Neural crest cell (in vitro differentiated cells): ENCODE measurements around the gene TLCD1. TPM values are rescaled to one million over a fixed set of nuclear protein-coding genes. Genes with fewer than 3 reads are reported as not detected.
A peak's percentile ranks its signal among the peaks of the same experiment; 100 is the strongest.
"Not testable (repeated sequence)": the region's sequence is repeated elsewhere in the genome, so short reads cannot be mapped to it uniquely, and the experiment has no call there.

Source experiments
- DNase-seq: peaks from one replicate; pipeline ENCODE4 v3.0.0; 2021; ENCODE audit warnings: low read depth, mixed read lengths, low spot score
- H3K27ac Mint-ChIP-seq: one replicate; pipeline ENCODE4 v1.8.0; 2021; ENCODE audit warnings: mild to moderate bottlenecking, mixed read lengths; ENCODE audit not compliant: unreplicated experiment
- H3K27me3 Mint-ChIP-seq: 2 replicates; pipeline ENCODE4 v1.8.0; 2021; ENCODE audit warnings: low read depth, mild to moderate bottlenecking, mixed read lengths
- H3K36me3 Mint-ChIP-seq: 2 replicates; pipeline ENCODE4 v1.8.0; 2021; ENCODE audit warnings: low read depth, mild to moderate bottlenecking, mixed read lengths
- H3K4me1 Mint-ChIP-seq: 2 replicates; pipeline ENCODE4 v1.8.0; 2021; ENCODE audit warnings: mixed read lengths
- H3K4me3 Mint-ChIP-seq: one replicate; pipeline ENCODE4 v1.8.0; 2021; ENCODE audit warnings: mild to moderate bottlenecking, mixed read lengths
- H3K9me3 Mint-ChIP-seq: 2 replicates; pipeline ENCODE4 v1.8.0; 2021; ENCODE audit warnings: mixed read lengths
- total RNA-seq: library from RNA; stranded (reverse); gene quantifications from 2 replicates; pipeline ENCODE4 v1.2.1, GENCODE V29; 2021
- TF ChIP-seq, protein P1 (sequence below): fragments of 200-600 bp; sonication (generic); conservative IDR thresholded peaks from 2 replicates; pipeline ENCODE4 v1.5.0; 2021; ENCODE audit warnings: antibody characterized with exemption, mild to moderate bottlenecking

The TLCD1 gene
- total RNA-seq, 1 donor from 2014 or later = 6.1 TPM

DNA sequence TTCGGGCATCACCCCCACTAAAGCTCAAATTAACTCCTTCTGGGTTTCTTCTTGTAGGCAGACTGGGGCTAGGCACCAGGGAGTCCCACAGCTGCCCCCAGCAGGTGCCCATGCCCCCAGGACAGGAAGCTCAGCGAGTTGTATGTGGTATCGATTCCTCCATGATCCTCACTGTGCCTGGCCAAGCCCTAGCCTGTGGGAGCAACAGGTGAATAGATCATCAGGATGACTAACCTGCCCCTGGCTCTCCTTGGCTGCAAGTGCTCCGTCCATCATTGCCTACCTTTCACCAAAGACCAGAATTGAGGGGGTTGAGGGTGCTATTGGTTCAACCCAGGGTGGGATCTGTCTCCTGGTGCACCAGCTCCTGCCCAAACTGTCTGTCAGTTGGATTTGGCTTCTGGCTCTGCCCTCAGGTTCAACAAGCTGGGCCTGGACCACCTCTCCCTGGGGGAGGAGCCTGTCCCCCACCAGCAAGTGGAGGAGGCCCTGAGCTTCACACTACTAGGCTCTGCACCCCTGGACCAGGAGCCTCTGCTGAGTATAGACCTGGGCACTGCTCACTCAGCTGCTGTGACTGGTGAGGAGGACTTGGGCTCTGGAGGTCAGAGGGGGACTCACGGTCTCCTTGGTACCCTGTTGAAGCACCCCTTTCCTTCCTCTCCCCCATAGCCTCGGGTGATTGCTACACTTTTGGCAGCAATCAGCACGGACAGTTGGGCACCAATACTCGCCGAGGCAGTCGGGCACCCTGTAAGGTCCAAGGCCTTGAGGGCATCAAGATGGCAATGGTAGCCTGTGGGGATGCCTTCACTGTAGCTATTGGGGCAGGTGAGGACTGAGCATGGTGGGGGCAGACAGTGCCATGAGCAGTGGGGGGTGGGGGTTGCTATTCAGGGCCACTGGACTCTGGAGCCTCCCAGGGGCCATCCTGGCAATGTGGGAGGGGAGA, 14.6 kb upstream of the TLCD1 start:
- Mint-ChIP-seq H3K36me3 (no peaks in the 10 kb centered on the region), H3K27ac (no peak overlapping the region), H3K9me3 (no peaks in the 10 kb centered on the region), H3K4me3 (no peak overlapping the region), H3K27me3 (peaks cover 6% of the 10 kb centered on the region), H3K4me1 (peaks cover 12% of the 10 kb centered on the region)
- no peak for DNase-seq
- TF ChIP-seq, protein P1, sequence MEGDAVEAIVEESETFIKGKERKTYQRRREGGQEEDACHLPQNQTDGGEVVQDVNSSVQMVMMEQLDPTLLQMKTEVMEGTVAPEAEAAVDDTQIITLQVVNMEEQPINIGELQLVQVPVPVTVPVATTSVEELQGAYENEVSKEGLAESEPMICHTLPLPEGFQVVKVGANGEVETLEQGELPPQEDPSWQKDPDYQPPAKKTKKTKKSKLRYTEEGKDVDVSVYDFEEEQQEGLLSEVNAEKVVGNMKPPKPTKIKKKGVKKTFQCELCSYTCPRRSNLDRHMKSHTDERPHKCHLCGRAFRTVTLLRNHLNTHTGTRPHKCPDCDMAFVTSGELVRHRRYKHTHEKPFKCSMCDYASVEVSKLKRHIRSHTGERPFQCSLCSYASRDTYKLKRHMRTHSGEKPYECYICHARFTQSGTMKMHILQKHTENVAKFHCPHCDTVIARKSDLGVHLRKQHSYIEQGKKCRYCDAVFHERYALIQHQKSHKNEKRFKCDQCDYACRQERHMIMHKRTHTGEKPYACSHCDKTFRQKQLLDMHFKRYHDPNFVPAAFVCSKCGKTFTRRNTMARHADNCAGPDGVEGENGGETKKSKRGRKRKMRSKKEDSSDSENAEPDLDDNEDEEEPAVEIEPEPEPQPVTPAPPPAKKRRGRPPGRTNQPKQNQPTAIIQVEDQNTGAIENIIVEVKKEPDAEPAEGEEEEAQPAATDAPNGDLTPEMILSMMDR = no peak

DNA sequence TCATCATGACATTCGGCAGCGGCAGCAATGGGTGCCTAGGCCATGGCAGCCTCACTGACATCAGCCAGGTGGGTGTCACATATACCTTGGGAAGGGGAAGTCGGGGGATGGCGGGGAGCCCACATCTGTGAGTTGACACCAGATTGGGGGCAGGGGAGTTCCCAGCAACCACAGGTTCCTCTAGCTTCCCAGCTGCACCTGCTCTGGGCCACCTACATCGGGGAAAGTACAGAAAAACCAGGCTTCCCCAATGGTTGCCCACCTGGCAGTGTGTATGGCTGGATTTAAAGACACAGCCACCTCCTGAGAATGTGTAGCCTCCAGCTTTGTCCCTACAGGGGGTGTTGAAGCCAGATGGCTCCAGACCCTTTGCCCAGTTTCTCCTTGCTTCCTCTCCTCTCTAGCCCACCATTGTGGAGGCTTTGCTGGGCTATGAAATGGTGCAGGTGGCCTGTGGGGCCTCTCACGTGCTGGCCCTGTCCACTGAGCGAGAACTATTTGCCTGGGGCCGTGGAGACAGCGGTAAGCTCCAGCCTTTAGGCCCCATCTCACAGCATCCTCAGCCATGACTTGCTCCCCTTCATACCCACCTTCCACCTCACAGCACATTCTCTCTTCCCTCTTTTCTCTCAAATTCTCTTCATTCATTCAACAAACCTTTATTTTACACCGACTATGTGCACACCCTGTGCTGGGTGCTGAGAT, 12.8 kb upstream of the TLCD1 start:
- no peak for DNase-seq
- H3K27ac Mint-ChIP-seq = peak overlapping the region; percentile 52
- H3K4me1 Mint-ChIP-seq = peaks cover 6% of the 10 kb centered on the region
- TF ChIP-seq, protein P1 = no peak
- H3K4me3 Mint-ChIP-seq = peak overlapping the region; percentile 23
- no peaks in the 10 kb centered on the region for H3K9me3 Mint-ChIP-seq
- no peaks in the 10 kb centered on the region for H3K36me3 Mint-ChIP-seq
- peaks cover 3% of the 10 kb centered on the region for H3K27me3 Mint-ChIP-seq

DNA sequence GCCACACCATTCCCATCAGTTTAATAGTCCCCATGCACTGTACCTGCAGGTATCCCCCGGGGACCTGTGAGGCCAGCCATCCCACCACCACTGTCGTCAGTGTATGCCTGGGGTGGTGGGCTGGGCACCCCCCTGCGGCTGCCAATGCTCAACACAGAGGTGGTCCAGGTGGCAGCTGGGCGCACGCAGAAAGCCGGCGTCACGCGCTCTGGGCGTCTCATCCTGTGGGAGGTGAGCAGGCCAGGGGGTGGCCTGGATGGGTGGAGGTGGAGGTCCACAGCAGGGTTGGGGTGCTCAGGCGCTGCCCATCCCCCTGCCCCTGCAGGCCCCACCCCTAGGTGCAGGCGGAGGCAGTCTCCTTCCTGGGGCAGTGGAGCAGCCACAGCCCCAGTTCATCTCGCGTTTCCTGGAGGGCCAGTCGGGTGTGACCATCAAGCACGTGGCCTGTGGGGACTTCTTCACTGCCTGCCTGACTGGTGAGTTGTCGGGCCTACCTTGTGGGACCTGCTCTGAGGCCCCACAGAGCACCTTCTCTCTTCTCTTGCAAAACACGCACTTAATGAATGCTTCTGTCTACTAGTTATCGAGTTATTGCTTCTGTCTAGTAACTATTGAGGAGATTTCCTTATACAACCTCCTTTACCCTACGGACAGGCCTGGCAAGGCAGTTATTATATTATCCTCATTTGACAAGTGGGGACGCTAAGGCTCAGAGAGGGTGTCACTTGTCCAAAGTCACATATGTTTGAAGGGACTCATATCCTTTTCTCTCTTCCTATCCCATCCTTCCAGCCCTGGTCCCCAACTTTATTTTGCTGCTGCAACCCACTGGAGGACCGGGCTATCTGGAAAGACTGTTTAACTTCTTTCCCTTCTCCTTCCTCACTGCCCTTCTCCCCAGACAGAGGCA, 12.0 kb upstream of the TLCD1 start:
- peaks cover 8% of the 10 kb centered on the region for H3K4me1 Mint-ChIP-seq
- no peaks in the 10 kb centered on the region for H3K36me3 Mint-ChIP-seq
- no peak for DNase-seq
- peak overlapping the region; percentile 19 for H3K4me3 Mint-ChIP-seq
- H3K27me3 Mint-ChIP-seq = peaks cover under 1% of the 10 kb centered on the region
- TF ChIP-seq, protein P1 = no peak
- peak overlapping the region; percentile 52 for H3K27ac Mint-ChIP-seq
- no peaks in the 10 kb centered on the region for H3K9me3 Mint-ChIP-seq

DNA sequence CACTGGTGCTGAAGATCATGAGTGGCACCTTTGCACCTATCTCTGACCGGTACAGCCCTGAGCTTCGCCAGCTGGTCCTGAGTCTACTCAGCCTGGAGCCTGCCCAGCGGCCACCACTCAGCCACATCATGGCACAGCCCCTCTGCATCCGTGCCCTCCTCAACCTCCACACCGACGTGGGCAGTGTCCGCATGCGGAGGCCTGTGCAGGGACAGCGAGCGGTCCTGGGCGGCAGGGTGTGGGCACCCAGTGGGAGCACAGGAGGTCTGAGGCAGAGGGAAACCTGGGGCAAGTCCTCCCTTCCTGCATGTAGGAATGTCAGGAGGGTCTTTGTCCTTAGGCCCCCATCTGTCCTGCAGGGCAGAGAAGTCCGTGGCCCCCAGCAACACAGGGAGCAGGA, 11.3 kb upstream of the TLCD1 start:
- DNase-seq = no peak
- Mint-ChIP-seq H3K36me3 (no peaks in the 10 kb centered on the region), H3K4me3 (no peak overlapping the region), H3K27ac (no peak overlapping the region), H3K9me3 (no peaks in the 10 kb centered on the region), H3K27me3 (no peaks in the 10 kb centered on the region), H3K4me1 (peaks cover 5% of the 10 kb centered on the region)
- TF ChIP-seq, protein P1 = no peak

DNA sequence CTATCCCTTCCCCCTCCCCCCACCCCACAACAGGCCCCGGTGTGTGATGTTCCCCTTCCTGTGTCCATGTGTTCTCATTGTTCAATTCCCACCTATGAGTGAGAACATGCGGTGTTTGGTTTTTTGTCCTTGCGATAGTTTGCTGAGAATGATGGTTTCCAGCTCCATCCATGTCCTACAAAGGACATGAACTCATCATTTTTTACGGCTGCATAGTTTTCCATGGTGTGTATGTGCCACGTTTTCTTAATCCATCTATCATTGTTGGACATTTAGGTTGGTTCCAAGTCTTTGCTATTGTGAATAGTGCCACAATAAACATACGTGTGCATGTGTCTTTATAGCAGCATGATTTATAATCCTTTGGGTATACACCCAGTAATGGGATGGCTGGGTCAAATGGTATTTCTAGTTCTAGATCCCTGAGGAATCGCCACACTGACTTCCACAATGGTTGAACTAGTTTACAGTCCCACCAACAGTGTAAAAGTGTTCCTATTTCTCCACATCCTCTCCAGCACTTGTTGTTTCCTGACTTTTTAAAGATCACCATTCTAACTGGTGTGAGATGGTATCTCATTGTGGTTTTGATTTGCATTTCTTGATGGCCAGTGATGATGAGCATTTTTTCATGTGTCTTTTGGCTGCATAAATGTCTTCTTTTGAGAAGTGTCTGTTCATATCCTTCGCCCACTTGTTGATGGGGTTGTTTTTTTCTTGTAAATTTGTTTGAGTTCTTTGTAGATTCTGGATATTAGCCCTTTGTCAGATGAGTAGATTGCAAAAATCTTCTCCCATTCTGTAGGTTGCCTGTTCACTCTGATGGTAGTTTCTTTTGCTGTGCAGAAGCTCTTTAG, 10.1 kb upstream of the TLCD1 start:
- H3K9me3 Mint-ChIP-seq, H3K4me3 Mint-ChIP-seq, H3K4me1 Mint-ChIP-seq, H3K27me3 Mint-ChIP-seq, DNase-seq, H3K36me3 Mint-ChIP-seq, H3K27ac Mint-ChIP-seq: not testable (repeated sequence)
